NOMO-1 treated with dmso at 0.1 percent for 144 hours (cell line): Measurements from ENCODE around the gene AGAP2.
"Not testable (repeated sequence)": the region's sequence is repeated elsewhere in the genome, so short reads cannot be mapped to it uniquely, and the experiment has no call there.

Source experiments
- DNase-seq: peaks from one replicate; lab custom pipeline; 2025; ENCODE audit not compliant: unreplicated experiment; lab: John Stamatoyannopoulos, UW

AGAP2 gene

GRCh38 chr12:57738661-57739237, at the start of gene AGAP2:
Gene AGAP2 (minus strand): TSS chr12:57738742. CDS start chr12:57738246, 496 bp downstream.
- DNase-seq: no peak

GRCh38 chr12:57783861-57784260, 45.3 kb upstream of the AGAP2 start:
- no peak for DNase-seq

GRCh38 chr12:57783466-57783801, 44.9 kb upstream of the AGAP2 start:
- DNase-seq: no peak

- DNase-seq: peak; percentile 87
These were observed 44.3 kb upstream of the AGAP2 start, which contains the start of gene TSFM for GRCh38 chr12:57782608-57783465. Gene TSFM (plus strand): TSS chr12:57782787. CDS start chr12:57782802, 15 bp downstream.

GRCh38 chr12:57782243-57782607, 43.7 kb upstream of the AGAP2 start:
- no peak for DNase-seq

GRCh38 chr12:57781801-57782200, 43.3 kb upstream of the AGAP2 start:
- DNase-seq: no peak

GRCh38 chr12:57781244-57781643, 42.7 kb upstream of the AGAP2 start:
- DNase-seq: peak; percentile 33

- no peak for DNase-seq
These were observed 41.8 kb upstream of the AGAP2 start for GRCh38 chr12:57780284-57780897.

GRCh38 chr12:57779736-57780135, 41.2 kb upstream of the AGAP2 start:
- DNase-seq: no peak

GRCh38 chr12:57777911-57778310, 39.4 kb upstream of the AGAP2 start:
- DNase-seq: no peak

GRCh38 chr12:57777367-57777766, 38.8 kb upstream of the AGAP2 start:
- no peak for DNase-seq

GRCh38 chr12:57776247-57776587, 37.7 kb upstream of the AGAP2 start:
- DNase-seq: no peak

GRCh38 chr12:57775563-57776246, 37.2 kb upstream of the AGAP2 start:
- DNase-seq: no peak

GRCh38 chr12:57775044-57775443, 36.5 kb upstream of the AGAP2 start:
- DNase-seq: no peak

- not testable (repeated sequence) for DNase-seq
These were observed 36.1 kb upstream of the AGAP2 start for GRCh38 chr12:57774634-57775033.

- DNase-seq: no peak
These were observed 34.1 kb upstream of the AGAP2 start, which contains the start of gene EEF1AKMT3 for GRCh38 chr12:57772429-57773322. Gene EEF1AKMT3 (plus strand): TSS chr12:57772614. CDS start chr12:57772725, 111 bp downstream.

- DNase-seq: peak; percentile 97
These were observed 33.4 kb upstream of the AGAP2 start, which contains the start of gene METTL1 for GRCh38 chr12:57771873-57772428. Gene METTL1 (minus strand): TSS chr12:57772105. CDS start chr12:57772083, 22 bp downstream.

GRCh38 chr12:57771236-57771872, 32.8 kb upstream of the AGAP2 start:
- peak; percentile 95 for DNase-seq

- DNase-seq: no peak
These were observed 32.2 kb upstream of the AGAP2 start for GRCh38 chr12:57770734-57771133.

- DNase-seq: no peak
These were observed 31.1 kb upstream of the AGAP2 start for GRCh38 chr12:57769594-57769993.
